RKO (cell line): ENCODE results near the gene MTFR1L.

Experiments
- DNase-seq: peaks from one replicate; pipeline ENCODE4 v3.0.0-alpha.2; 2016; ENCODE audit warnings: low spot score

Gene MTFR1L

GRCh38 chr1:25878690-25879089 is 58.9 kb downstream of the MTFR1L start:
- no peak for DNase-seq

- DNase-seq, result no peak
These were observed 59.9 kb downstream of the MTFR1L start for GRCh38 chr1:25879675-25880074.

DNA sequence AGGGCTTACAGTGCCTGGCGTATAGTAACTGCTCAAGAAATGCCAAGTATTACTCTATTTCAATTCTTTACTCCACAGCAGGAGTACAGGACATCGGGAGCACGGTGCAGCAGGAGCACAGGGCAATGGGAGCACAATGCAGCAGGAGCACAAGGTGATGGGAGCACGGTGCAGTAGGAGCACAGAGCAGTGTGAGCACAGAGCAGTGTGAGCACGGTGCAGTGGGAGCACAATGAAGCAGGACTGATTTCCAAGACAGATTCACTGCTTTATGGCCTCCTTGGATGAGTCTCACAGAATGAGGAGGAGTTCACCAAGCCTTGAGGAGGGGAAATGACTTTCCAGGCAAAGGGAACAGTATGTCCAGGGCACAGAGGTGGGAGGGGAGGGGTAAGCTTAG is 60.8 kb downstream of the MTFR1L start:
- no peak for DNase-seq

DNA sequence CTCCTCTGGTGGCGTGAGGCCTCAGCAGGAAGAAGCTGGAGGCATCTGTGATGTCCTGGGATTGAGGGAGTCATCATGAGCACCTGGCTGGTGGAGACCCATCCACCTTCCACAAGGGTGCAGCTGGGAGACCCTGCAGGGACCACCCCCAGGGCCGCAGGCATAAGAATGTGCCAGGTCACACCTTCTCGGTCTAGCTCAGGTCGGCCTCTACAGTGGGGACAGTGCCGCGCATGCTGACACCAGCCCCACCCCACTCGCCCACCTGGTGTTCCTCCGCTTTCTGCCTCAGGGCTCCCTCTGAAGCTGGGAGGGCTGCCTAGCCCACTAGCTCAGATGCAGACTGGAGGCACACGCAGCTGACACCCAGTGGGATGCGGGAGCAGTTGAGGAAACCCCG is 61.5 kb downstream of the MTFR1L start:
- DNase-seq, result no peak
